ENCODE measurements around the gene EPHB6. TPM values are rescaled to one million over a fixed set of nuclear protein-coding genes. Genes with fewer than 3 reads are reported as not detected.

Gene EPHB6
- polyA plus RNA-seq, 1 of the 3 experiments (the other 2 are of a cell fraction): 1.8 TPM

GRCh38 chr7:142873281-142873784 is 18.5 kb downstream of the EPHB6 start:
- Histone ChIP-seq H3K4me1 (ENCODE audit: control insufficient read depth in 1 of 2, insufficient read depth in 2 of 2, low read depth in 1 of 2, low read length in 1 of 2) (no peaks in the 10 kb centered on the region), H3K27ac (ENCODE audit: low read depth in 2 of 2, low read length in 1 of 2) (no peak overlapping the region), H3K36me3 (replicated peaks in 1 of 2; ENCODE audit: control insufficient read depth in 1 of 2, insufficient read depth in 2 of 2, low read length in 1 of 2) (no peaks in the 10 kb centered on the region), H3K79me2 (ENCODE audit: insufficient read depth) (no peaks in the 10 kb centered on the region), H3K4me3 (ENCODE audit: low read depth in 2 of 2, low read length in 1 of 2) (no peak overlapping the region), H3K4me2 (no peak overlapping the region), H4K20me1 (ENCODE audit: insufficient read depth) (no peaks in the 10 kb centered on the region), H3K9me2 (no peaks in the 10 kb centered on the region), H3K9ac (no peak overlapping the region), H2AFZ (ENCODE audit: low read depth) (no peak overlapping the region), H3K9me3 (no peaks in the 10 kb centered on the region), H3K27me3 (ENCODE audit: insufficient read depth) (peaks cover 30% of the 10 kb centered on the region; the same call in 1 of the 2 replicates), H3F3A (replicated peaks; ENCODE audit: insufficient read depth) (no peaks in the 10 kb centered on the region)
- 45% methylated on average over 10 of the region's 11 CpGs for WGBS (ENCODE audit: low lambda C conversion rate)
- peak; percentile 67 for DNase-seq
- CTCF ChIA-PET: interaction anchor here (0.7 to 12.2 kb wide), 16 partner anchors 6 to 373 kb away, joined by 3 to 120 read pairs (median 5); no protein-coding TSS in a partner anchor
- TF ChIP-seq CTCF (IDR thresholded peaks at IDR 0.05) (peak; percentile 61), RAD21 (IDR thresholded peaks at IDR 0.05; ENCODE audit: low read length) (no peak)
- POLR2A ChIA-PET: interaction anchor here (1.1 kb wide), 1 partner anchor 19 kb away, joined by 3 read pairs; the partner anchor contains the start of gene EPHB6

- Histone ChIP-seq H3K4me2 (no peak overlapping the region), H3K4me1 (ENCODE audit: control insufficient read depth in 1 of 2, insufficient read depth in 2 of 2, low read depth in 1 of 2, low read length in 1 of 2) (no peaks in the 10 kb centered on the region), H3K9me3 (no peaks in the 10 kb centered on the region), H3F3A (replicated peaks; ENCODE audit: insufficient read depth) (no peaks in the 10 kb centered on the region), H3K4me3 (ENCODE audit: low read depth in 2 of 2, low read length in 1 of 2) (no peak overlapping the region), H3K27me3 (ENCODE audit: insufficient read depth) (peaks cover 35% of the 10 kb centered on the region; the same call in 1 of the 2 replicates), H3K27ac (ENCODE audit: low read depth in 2 of 2, low read length in 1 of 2) (no peak overlapping the region), H3K36me3 (replicated peaks in 1 of 2; ENCODE audit: control insufficient read depth in 1 of 2, insufficient read depth in 2 of 2, low read length in 1 of 2) (no peaks in the 10 kb centered on the region), H3K79me2 (ENCODE audit: insufficient read depth) (no peaks in the 10 kb centered on the region), H4K20me1 (ENCODE audit: insufficient read depth) (no peaks in the 10 kb centered on the region), H3K9ac (no peak overlapping the region), H2AFZ (ENCODE audit: low read depth) (no peak overlapping the region), H3K9me2 (no peaks in the 10 kb centered on the region)
- 21% methylated on average over 5 of the region's 5 CpGs for WGBS (ENCODE audit: low lambda C conversion rate)
- POLR2A ChIA-PET: no interaction called here
- DNase-seq: no peak
- CTCF ChIA-PET: interaction anchor here (1.1 to 12.2 kb wide), 9 partner anchors 5 to 341 kb away, joined by 3 to 120 read pairs (median 10); no protein-coding TSS in a partner anchor
- no peak for TF ChIP-seq TEAD4 (IDR thresholded peaks at IDR 0.05; ENCODE audit: borderline replicate concordance, insufficient read depth)
- no peak for TF ChIP-seq REST (IDR thresholded peaks at IDR 0.05; ENCODE audit: low read depth, low read length)
- TF ChIP-seq CTCF (IDR thresholded peaks at IDR 0.05): no peak
- no peak for TF ChIP-seq RFX5 (IDR thresholded peaks at IDR 0.05; ENCODE audit: low read length)
- no peak for TF ChIP-seq PBX3 (IDR thresholded peaks at IDR 0.05)
- TF ChIP-seq NRF1 (IDR thresholded peaks at IDR 0.05; ENCODE audit: low read depth, low read length): no peak
- TF ChIP-seq YY1 (IDR thresholded peaks at IDR 0.05; ENCODE audit: low read depth): no peak
- no peak for TF ChIP-seq JUND (IDR thresholded peaks at IDR 0.05)
- TF ChIP-seq IRF3 (IDR thresholded peaks at IDR 0.05; ENCODE audit: low read depth, low read length): no peak
- no peak for TF ChIP-seq SIN3A (IDR thresholded peaks at IDR 0.05; ENCODE audit: borderline replicate concordance, low read depth, low read length)
- no peak for TF ChIP-seq NFIC (IDR thresholded peaks at IDR 0.05; ENCODE audit: borderline replicate concordance)
- no peak for TF ChIP-seq ELF1 (IDR thresholded peaks at IDR 0.05)
- TF ChIP-seq FOSL2 (IDR thresholded peaks at IDR 0.05; ENCODE audit: borderline replicate concordance, low read depth): no peak
- no peak for TF ChIP-seq RAD21 (IDR thresholded peaks at IDR 0.05; ENCODE audit: low read length)
- no peak for TF ChIP-seq TAF1 (IDR thresholded peaks at IDR 0.05; ENCODE audit: borderline replicate concordance, low read depth, low read length)
- no peak for TF ChIP-seq USF1 (IDR thresholded peaks at IDR 0.05; ENCODE audit: borderline replicate concordance, low read depth)
These were observed 19.0 kb downstream of the EPHB6 start for GRCh38 chr7:142873871-142874270.
